ENCODE results near the gene RRP9.

RRP9 gene

GRCh38 chr3:51891242-51892039 is 50.3 kb downstream of the RRP9 start:
- Histone ChIP-seq H3K27me3 (ENCODE audit: insufficient read depth, poor library complexity, severe bottlenecking) (no peaks in the 10 kb centered on the region), H3K4me3 (replicated peaks; ENCODE audit: insufficient read depth, low read length) (no peak overlapping the region), H3K27ac (replicated peaks) (no peak overlapping the region)
- TF ChIP-seq SPI1 (IDR thresholded peaks at IDR 0.05; ENCODE audit: borderline replicate concordance, low read depth): no peak
- no peak for TF ChIP-seq REST (IDR thresholded peaks at IDR 0.05; ENCODE audit: insufficient replicate concordance, low read depth)
- TF ChIP-seq POLR2AphosphoS5 (IDR thresholded peaks at IDR 0.05; ENCODE audit: low read depth): no peak
- no peak for TF ChIP-seq GABPA (IDR thresholded peaks at IDR 0.05; ENCODE audit: low read depth)
- no peak for TF ChIP-seq CTCF (IDR thresholded peaks at IDR 0.05; ENCODE audit: insufficient read depth, low read length)
- DNase-seq (ENCODE audit: low read depth in 1 of 2, low spot score in 1 of 2): no peak

DNA sequence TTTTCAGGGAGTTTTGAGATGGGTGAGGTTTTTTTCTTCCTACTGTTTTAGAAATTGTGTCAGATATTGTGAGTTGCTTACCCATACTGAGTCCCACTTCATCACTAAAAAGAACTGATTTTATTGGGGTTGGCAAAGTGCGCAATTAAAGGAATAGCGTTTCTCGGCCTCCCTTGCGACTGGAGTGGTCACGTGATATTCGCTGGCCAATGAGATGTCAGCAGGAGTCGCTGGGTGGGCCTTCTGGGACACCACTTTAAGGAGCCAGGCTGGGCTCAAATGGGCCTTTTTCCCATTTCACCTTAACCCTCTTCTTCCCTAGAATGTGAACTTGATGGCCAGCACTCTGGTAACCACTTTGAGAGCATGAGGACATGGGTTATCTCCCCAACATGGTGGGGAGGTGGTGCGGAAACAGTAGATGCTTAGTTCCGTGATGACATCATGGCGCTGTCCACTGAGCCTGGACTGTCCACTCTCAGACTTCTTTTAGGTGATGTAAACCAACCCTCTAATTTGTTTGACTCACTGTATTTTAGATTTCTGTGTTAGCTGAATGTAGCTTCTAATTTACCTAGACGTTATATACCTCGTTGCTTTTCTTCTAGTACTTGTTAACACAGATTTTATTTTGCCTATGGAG is 53.1 kb downstream of the RRP9 start:
- Histone ChIP-seq H3K27me3 (ENCODE audit: insufficient read depth, poor library complexity, severe bottlenecking) (no peaks in the 10 kb centered on the region), H3K4me3 (replicated peaks; ENCODE audit: insufficient read depth, low read length) (no peak overlapping the region), H3K27ac (replicated peaks) (no peak overlapping the region)
- no peak for TF ChIP-seq REST (IDR thresholded peaks at IDR 0.05; ENCODE audit: insufficient replicate concordance, low read depth)
- TF ChIP-seq GABPA (IDR thresholded peaks at IDR 0.05; ENCODE audit: low read depth): no peak
- TF ChIP-seq CTCF (IDR thresholded peaks at IDR 0.05; ENCODE audit: insufficient read depth, low read length): no peak
- no peak for TF ChIP-seq SPI1 (IDR thresholded peaks at IDR 0.05; ENCODE audit: borderline replicate concordance, low read depth)
- no peak for TF ChIP-seq POLR2AphosphoS5 (IDR thresholded peaks at IDR 0.05; ENCODE audit: low read depth)
- no peak for DNase-seq (ENCODE audit: low read depth in 1 of 2, low spot score in 1 of 2)

GRCh38 chr3:51887620-51888019 is 54.1 kb downstream of the RRP9 start:
- no peak overlapping the region for H3K4me3 ChIP-seq (replicated peaks; ENCODE audit: insufficient read depth, low read length)
- no peaks in the 10 kb centered on the region for H3K27me3 ChIP-seq (ENCODE audit: insufficient read depth, poor library complexity, severe bottlenecking)
- DNase-seq (ENCODE audit: low read depth in 1 of 2, low spot score in 1 of 2): no peak
- TF ChIP-seq SPI1 (IDR thresholded peaks at IDR 0.05; ENCODE audit: borderline replicate concordance, low read depth) (no peak), CTCF (IDR thresholded peaks at IDR 0.05; ENCODE audit: insufficient read depth, low read length) (no peak), POLR2AphosphoS5 (IDR thresholded peaks at IDR 0.05; ENCODE audit: low read depth) (no peak)
- no peak overlapping the region for H3K27ac ChIP-seq (replicated peaks)
